Measurements from ENCODE around the gene UNK. TPM values are rescaled to one million over a fixed set of nuclear protein-coding genes. Genes with fewer than 3 reads are reported as not detected.
A peak's percentile ranks its signal among the peaks of the same experiment; 100 is the strongest.

UNK gene
- total RNA-seq, 1 donor from 2014 or later, result 16.7 TPM

DNA sequence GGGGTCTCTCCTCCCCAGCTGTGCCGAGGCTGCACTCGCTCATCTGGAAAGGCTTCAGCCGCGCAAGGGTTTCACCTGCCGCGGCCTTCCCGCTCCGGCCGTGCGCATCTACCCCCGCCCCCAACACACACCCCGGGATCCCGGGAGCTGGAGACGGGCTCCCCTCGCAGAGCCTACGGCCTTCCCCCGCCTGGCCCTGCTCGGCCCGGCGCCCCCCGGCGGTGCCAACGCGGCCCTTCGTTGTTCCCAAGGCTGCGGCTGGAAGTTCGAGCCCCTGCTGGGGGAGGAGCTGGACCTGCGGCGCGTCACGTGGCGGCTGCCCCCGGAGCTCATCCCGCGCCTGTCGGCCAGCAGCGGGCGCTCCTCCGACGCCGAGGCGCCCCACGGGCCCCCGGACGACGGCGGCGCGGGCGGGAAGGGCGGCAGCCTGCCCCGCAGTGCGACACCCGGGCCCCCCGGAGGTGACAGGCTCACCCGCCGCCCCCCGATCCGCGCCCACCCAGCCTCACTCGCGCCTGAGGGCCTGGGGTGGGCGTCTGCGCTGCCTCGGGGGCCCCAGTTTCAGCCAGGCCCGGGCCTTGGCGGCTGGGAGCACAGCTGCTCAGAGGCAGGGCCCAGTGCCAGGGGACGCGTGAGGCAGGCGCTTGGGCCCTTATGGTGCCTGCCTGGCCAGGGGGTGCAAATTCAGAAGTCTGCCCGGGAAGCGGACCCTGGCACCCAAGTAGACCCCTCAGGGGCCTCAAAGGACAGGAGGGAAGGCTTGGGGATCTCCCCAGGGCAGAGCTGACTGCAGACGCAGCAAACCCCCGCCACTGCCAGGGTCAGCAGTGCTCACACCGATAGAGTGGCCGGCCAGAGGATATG, 30.9 kb upstream of the UNK start:
- Histone ChIP-seq H2AFZ (ENCODE audit: low read depth, low read length) (peak overlapping the region; percentile 72), H3K9me3 (ENCODE audit: insufficient read depth, low read depth, low read length) (no peaks in the 10 kb centered on the region), H3K27me3 (ENCODE audit: insufficient read depth, low read length) (no peaks in the 10 kb centered on the region), H3K9ac (ENCODE audit: low read length) (peak overlapping the region; percentile 31), H3K27ac (ENCODE audit: low read depth, low read length) (no peak overlapping the region), H3K4me3 (ENCODE audit: insufficient read depth, low read depth, low read length) (peak overlapping the region; percentile 29), H3K4me2 (ENCODE audit: low read length) (peak overlapping the region; percentile 82), H3K36me3 (ENCODE audit: insufficient read depth, low read length) (no peaks in the 10 kb centered on the region), H3K4me1 (ENCODE audit: insufficient read depth, low read length) (peaks cover 4% of the 10 kb centered on the region), H3K79me2 (ENCODE audit: insufficient read depth, low read length) (no peaks in the 10 kb centered on the region), H4K20me1 (ENCODE audit: insufficient read depth, low read length) (no peaks in the 10 kb centered on the region)
- no peak overlapping the region for H3K27ac Mint-ChIP-seq (ENCODE audit: unreplicated experiment)
- H3K4me3 Mint-ChIP-seq (ENCODE audit: unreplicated experiment), result no peak overlapping the region
- TF ChIP-seq, protein P1, sequence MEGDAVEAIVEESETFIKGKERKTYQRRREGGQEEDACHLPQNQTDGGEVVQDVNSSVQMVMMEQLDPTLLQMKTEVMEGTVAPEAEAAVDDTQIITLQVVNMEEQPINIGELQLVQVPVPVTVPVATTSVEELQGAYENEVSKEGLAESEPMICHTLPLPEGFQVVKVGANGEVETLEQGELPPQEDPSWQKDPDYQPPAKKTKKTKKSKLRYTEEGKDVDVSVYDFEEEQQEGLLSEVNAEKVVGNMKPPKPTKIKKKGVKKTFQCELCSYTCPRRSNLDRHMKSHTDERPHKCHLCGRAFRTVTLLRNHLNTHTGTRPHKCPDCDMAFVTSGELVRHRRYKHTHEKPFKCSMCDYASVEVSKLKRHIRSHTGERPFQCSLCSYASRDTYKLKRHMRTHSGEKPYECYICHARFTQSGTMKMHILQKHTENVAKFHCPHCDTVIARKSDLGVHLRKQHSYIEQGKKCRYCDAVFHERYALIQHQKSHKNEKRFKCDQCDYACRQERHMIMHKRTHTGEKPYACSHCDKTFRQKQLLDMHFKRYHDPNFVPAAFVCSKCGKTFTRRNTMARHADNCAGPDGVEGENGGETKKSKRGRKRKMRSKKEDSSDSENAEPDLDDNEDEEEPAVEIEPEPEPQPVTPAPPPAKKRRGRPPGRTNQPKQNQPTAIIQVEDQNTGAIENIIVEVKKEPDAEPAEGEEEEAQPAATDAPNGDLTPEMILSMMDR (IDR thresholded peaks at IDR 0.05; ENCODE audit: insufficient read depth, low read depth, low read length), result peak; percentile 23
- TF ChIP-seq EZH2 (IDR thresholded peaks at IDR 0.05; ENCODE audit: insufficient read depth, low read length), result no peak
- FAIRE-seq, result no peak
- peaks cover 5% of the 10 kb centered on the region for H3K4me1 Mint-ChIP-seq (ENCODE audit: low read depth, unreplicated experiment)
- H3K36me3 Mint-ChIP-seq (ENCODE audit: low read depth, unreplicated experiment), result peaks cover 4% of the 10 kb centered on the region
- H3K27me3 Mint-ChIP-seq (ENCODE audit: low read depth, unreplicated experiment), result peaks cover 8% of the 10 kb centered on the region
- DNase-seq (ENCODE audit: low read depth), result peak; percentile 27
- H3K9me3 Mint-ChIP-seq (ENCODE audit: unreplicated experiment), result no peaks in the 10 kb centered on the region

DNA sequence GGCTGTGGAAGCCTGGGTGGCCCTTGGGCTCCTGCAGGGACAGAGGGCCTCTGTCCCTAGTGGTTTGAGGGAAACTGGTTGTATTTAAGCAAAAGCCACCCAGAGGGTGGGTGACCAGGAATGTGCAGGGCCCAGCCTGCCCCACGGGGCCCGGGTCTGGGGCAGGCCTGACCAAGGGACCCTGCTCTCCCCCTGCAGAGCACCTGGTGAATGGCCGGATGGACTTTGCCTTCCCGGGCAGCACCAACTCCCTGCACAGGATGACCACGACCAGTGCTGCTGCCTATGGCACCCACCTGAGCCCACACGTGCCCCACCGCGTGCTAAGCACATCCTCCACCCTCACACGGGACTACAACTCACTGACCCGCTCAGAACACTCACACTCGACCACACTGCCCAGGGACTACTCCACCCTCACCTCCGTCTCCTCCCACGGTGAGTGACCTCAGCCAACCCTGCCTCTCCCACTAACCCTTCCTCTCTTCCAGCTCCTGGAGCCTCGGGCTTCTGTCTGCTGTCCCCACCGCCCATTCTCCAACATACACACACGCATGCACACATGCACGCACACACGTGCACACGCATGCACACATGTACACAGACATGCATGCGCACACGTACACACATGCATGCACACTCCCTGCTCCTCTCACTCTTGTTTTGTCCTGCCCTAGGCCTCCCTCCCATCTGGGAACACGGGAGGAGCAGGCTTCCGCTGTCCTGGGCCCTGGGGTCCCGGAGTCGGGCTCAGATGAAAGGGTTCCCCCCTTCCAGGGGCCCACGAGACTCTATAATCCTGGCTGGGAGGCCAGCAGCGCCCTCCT, 30.0 kb upstream of the UNK start:
- Histone ChIP-seq H3K4me2 (ENCODE audit: low read length) (peak overlapping the region; percentile 82), H3K27ac (ENCODE audit: low read depth, low read length) (no peak overlapping the region)
- H3K4me1 Mint-ChIP-seq (ENCODE audit: low read depth, unreplicated experiment), result peaks cover 5% of the 10 kb centered on the region

More for the DNA sequence above, 30.0 kb upstream of the UNK start:
- Mint-ChIP-seq H3K27me3 (ENCODE audit: low read depth, unreplicated experiment) (peaks cover 8% of the 10 kb centered on the region), H3K9me3 (ENCODE audit: unreplicated experiment) (no peaks in the 10 kb centered on the region), H3K27ac (ENCODE audit: unreplicated experiment) (no peak overlapping the region), H3K4me3 (ENCODE audit: unreplicated experiment) (peak overlapping the region; percentile 67), H3K36me3 (ENCODE audit: low read depth, unreplicated experiment) (peaks cover 8% of the 10 kb centered on the region)
- no peaks in the 10 kb centered on the region for H3K9me3 ChIP-seq (ENCODE audit: insufficient read depth, low read depth, low read length)
- H3K4me1 ChIP-seq (ENCODE audit: insufficient read depth, low read length), result peaks cover 4% of the 10 kb centered on the region
- FAIRE-seq, result no peak
- H3K79me2 ChIP-seq (ENCODE audit: insufficient read depth, low read length), result no peaks in the 10 kb centered on the region
- H4K20me1 ChIP-seq (ENCODE audit: insufficient read depth, low read length), result no peaks in the 10 kb centered on the region
- TF ChIP-seq EZH2 (IDR thresholded peaks at IDR 0.05; ENCODE audit: insufficient read depth, low read length), result no peak
- TF ChIP-seq, protein P1 (IDR thresholded peaks at IDR 0.05; ENCODE audit: insufficient read depth, low read depth, low read length), result no peak
- H2AFZ ChIP-seq (ENCODE audit: low read depth, low read length), result no peak overlapping the region
- no peaks in the 10 kb centered on the region for H3K27me3 ChIP-seq (ENCODE audit: insufficient read depth, low read length)
- no peak overlapping the region for H3K4me3 ChIP-seq (ENCODE audit: insufficient read depth, low read depth, low read length)
- no peaks in the 10 kb centered on the region for H3K36me3 ChIP-seq (ENCODE audit: insufficient read depth, low read length)
- no peak overlapping the region for H3K9ac ChIP-seq (ENCODE audit: low read length)
- no peak for DNase-seq (ENCODE audit: low read depth)

Measured in astrocyte (in vitro differentiated cells and primary cell).